Measurements from ENCODE around the gene C2CD4B.

C2CD4B gene

DNA sequence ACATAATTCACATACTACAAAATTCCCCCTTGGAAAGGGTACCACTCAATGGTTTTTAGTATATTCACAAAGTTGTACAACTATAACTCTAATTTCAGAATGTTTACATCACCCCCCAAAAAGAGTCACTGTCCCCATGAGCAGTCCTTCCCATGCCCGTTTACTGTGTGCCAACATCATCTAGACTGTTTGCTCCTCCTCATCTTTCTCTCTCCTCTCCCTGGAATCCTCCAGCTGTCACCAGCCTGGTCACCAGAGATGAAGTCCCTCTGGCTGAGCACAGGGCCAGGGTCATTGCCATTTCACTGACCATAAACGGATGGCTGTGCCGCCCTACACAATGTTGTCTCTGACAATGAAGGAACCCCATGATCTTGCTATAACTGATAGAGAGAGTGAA is 45.2 kb downstream of the C2CD4B start:
- no peaks in the 10 kb centered on the region for H3K9me3 ChIP-seq (ENCODE audit: control insufficient read depth, insufficient read depth, low read length)
- H3K4me1 ChIP-seq (ENCODE audit: insufficient read depth, low read length): peaks cover 18% of the 10 kb centered on the region
- H3K9ac ChIP-seq (ENCODE audit: low read depth, low read length): no peak overlapping the region

DNA sequence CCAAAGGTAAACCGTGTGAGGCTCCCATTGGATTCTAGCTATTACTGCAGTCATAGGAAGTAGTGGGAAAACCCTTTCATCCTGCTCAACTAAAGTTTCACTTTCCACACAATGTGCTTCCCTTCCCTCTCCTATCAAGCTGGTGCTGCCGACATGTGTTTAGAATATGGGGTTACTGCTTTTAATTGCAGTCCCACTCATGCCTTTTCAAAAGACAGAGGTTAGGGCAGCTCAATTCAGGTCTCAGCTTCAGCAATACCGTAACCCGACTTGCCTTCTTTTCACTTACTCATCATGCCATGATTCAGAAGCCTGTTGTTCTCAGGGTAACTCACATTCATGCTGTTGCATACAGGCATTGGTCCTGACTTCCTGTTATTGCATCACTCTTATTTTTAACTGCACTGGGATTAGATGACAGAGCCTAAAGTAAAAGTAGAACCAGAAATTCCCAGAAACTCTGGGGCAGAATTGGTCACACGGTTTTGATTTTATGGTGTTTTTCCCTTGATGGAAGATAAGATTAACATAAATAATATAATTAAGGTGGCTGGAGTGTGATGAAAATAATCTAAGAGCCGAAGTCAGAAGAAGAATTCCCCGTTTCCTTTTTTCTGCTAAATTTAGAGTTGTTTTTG is 45.7 kb downstream of the C2CD4B start:
- Histone ChIP-seq H3K9ac (ENCODE audit: low read depth, low read length) (no peak overlapping the region), H3K36me3 (ENCODE audit: insufficient read depth, low read length) (no peaks in the 10 kb centered on the region), H3K9me3 (ENCODE audit: control insufficient read depth, insufficient read depth, low read length) (no peaks in the 10 kb centered on the region), H3K4me1 (ENCODE audit: insufficient read depth, low read length) (peaks cover 13% of the 10 kb centered on the region)

More for the DNA sequence above, 45.2 kb downstream of the C2CD4B start:
- no peaks in the 10 kb centered on the region for H3K36me3 ChIP-seq (ENCODE audit: insufficient read depth, low read length)

DNA sequence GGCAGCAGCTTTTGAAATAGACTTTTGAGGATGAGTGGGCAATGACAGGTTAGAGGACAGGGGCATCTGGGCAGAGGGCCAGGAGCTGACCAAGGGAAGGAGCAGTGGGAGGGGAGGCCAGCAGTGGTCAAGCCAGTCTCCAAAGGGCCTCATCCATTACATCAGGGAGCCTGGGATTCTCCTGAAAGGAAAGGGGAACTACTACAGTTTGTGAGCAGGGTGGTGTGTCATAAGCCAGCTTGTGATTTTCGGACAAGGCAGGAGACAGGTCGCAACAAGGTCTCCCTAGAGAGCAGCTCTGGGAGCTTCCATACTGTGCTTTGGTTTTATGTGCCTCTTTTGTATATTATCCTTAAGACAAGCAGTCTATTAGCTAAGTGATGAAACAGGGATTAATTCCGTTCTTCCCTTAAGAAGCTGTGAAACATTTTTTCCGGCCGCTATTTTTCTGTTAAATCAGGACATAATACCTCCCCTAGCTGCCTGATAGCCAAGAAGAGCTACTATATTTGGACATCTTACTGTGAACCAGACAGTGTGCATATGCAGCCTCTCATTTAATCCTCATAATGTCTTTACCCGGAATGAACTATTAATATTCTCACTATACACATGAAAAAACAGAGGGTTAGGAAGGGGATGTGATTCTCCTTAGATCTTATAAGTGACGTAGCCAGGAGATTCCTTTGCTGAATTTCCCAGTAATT is 46.4 kb downstream of the C2CD4B start:
- Histone ChIP-seq H3K9ac (ENCODE audit: low read depth, low read length) (no peak overlapping the region), H3K36me3 (ENCODE audit: insufficient read depth, low read length) (no peaks in the 10 kb centered on the region), H3K4me1 (ENCODE audit: insufficient read depth, low read length) (peaks cover 7% of the 10 kb centered on the region), H3K9me3 (ENCODE audit: control insufficient read depth, insufficient read depth, low read length) (no peaks in the 10 kb centered on the region)

DNA sequence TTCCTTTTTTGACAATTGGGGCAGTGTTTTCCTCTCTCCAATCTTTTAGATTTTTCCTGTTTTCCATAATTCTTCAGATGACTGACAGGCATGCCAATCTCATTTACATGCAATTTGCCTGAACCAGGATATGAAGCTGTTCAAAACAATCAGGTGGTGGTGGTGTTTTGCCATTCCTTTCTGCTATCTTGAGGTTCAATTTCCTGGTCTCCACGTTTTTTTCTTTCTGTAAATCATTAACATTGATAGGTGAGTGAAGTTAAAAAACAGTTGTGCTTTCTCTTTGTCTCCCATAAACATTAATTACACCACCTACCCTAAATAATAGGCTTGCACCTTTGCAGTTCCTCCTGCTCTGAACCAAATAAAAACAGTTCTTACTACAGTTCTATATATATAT is 49.2 kb downstream of the C2CD4B start:
- H3K4me1 ChIP-seq (ENCODE audit: insufficient read depth, low read length): peaks cover 7% of the 10 kb centered on the region
- H3K9ac ChIP-seq (ENCODE audit: low read depth, low read length): no peak overlapping the region
- H3K36me3 ChIP-seq (ENCODE audit: insufficient read depth, low read length): no peaks in the 10 kb centered on the region
- no peaks in the 10 kb centered on the region for H3K9me3 ChIP-seq (ENCODE audit: control insufficient read depth, insufficient read depth, low read length)
